Posterior cingulate gyrus (tissue), 11 donors: ENCODE results near the gene HAL.
A peak's percentile ranks its signal among the peaks of the same experiment; 100 is the strongest.
"Not testable (repeated sequence)": the region's sequence is repeated elsewhere in the genome, so short reads cannot be mapped to it uniquely, and the experiment has no call there.

Experiments used
- DNase-seq, 10 donors: peaks; one replicate each; pipeline versions ENCODE4 v3.0.0 to v3.0.0-alpha.2; 2020 to 2021; ENCODE audit warnings: mixed read lengths in 3 of 10
- intact Hi-C: fragments of 100-400 bp; cut with DNase I; formaldehyde crosslinking; loops from one replicate; pipeline ENCODE4 v1.15.1; 2023

Gene HAL

DNA sequence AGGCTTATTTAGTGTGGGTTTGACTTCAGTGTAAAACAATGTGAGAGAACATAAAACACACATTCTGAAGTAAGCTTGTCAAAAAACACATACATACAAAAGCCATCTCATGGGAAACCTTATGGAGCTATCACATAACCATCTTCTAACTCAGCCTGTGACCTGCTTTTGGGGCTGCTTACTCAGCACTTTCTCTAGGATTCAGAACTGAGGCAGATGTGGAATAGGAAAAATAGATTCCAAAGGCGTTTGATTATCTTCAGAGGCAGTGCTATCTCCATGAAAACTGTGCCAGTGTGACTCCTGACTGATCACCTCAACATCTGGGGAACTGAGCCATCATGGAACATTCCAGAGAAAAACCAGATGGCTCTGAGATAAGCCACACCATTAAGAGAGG lies 13.5 kb downstream of the HAL start:
- intact Hi-C loops: no loop called here
- DNase-seq: no peak

DNA sequence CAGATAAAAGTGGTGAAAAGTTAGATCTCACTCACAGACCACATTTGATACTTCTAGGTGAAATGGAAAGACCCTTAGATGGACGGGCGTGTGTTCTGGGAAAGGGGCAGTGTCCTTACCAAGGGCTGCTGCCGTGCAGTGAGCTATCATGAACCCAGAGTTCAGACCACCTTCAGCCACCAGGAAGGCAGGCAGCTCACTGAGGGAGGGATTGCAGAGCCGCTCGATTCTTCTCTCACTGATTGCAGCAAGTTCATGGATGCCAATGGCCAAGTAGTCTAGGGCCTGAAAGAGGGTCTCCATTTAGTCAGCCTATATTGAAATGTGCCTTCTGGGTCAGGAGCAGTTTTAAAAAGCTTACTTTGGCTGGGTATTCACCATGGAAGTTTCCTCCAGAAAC lies 15.7 kb downstream of the HAL start:
- no peak for DNase-seq
- intact Hi-C loops: no loop called here

DNA sequence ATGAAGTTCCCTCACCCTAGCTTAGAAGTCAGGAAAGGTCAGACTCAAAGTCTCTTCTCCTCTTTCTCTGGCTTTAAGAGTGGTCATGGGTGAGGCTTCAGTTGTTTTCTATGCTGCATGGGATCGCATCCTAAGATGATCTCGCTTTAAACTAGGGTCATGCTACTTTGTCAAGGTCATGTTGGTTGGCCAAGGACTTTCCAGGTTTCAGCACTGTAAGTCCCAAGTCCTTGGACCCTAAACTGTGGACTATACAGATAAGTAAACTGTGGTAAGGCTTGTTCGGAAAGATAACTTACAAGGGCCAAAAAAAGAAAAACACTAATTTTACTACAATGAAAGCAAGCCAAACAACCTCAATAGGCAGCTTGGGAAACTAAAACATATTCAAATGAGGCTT lies 17.4 kb downstream of the HAL start:
- intact Hi-C loops: no loop called here

DNA sequence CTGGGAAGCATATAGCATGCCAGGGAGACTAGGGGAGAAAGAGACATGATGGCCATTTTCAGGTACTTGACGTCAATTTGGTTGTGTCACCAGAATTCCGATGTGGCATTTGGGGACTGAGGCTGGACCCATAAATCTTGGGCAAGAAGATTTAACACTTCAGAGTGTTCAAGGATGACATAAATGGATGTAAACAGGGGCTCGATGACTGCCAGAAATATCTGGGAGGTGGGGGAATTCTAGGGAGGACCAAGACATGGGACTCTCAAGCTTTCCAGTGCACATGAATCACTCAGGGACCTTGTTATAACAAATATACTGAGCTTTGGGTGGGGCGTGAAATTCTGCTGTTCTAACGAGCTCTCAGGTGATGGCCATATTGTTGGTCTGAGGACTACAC lies 17.8 kb downstream of the HAL start:
- no peak for DNase-seq
- intact Hi-C loops: no loop called here

More for the DNA sequence above, 17.4 kb downstream of the HAL start:
- no peak for DNase-seq

DNA sequence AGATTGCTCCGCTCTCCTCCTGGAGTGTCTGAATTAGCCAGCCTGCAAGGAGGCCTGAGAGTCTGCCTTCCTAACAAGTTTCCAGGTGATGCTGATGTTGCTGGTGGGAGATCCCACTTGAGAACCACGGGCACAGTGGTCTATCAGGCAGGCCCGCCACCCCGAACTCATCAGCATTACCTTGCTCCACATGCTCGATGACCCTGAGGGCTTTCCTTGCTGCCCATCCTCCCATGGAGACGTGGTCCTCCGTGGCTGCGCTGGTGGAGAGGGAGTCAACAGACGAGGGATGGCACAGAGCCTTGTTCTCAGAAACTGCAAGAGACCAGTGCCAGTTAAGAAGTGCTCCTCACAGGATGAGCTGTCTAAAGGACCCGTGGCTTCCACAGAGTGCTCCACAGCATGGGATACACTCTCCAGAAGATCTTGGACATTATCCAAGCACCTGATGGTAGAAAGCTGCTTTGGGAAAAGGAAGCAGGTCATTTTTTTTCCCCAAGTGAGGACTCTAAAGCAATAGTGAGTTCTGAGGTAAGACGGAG lies 18.3 kb downstream of the HAL start:
- DNase-seq: peak in 1 of 10 donors; percentile 66
- intact Hi-C loops: no loop called here

DNA sequence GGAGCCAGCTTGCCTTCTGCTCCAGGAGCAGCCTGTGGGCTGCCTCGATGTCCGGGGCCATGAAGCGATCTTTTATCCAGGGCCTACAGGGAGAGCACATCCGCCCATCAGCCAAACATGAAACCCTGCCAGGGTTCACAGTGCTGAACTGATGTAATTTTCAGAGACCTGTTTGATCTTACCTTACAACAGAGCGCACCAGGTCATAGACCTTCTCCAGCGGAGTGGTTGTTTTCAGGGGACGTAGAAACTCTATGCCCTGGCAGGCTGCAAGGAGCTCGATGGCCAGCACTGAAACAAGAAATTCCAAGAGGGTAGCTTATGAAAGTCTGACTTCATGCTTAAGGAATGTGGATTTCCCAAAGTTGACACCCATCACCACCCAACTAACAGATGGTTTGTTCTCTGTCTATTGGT lies 19.7 kb downstream of the HAL start:
- intact Hi-C loops: no loop called here

DNA sequence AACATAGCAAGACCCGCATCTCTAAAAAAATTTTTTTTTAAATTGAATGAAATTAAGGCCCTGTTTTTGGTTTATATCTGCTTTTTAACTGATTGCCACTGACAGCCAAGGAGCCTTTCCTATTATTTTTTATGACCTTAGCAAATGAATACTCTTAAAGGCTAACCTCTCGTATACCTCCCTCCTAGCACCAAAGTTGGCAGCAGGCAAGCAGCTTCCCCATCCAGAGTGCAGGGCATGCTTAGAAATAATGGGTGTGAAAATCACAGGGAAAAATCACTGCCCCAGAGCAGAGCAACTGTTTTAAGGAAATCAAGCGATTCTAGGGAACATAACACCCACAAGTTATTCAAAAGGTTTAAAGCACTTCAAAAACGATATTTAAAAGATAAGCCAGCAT lies 20.7 kb downstream of the HAL start:
- intact Hi-C loops: no loop called here
- no peak for DNase-seq

More for the DNA sequence above, 19.7 kb downstream of the HAL start:
- no peak for DNase-seq

DNA sequence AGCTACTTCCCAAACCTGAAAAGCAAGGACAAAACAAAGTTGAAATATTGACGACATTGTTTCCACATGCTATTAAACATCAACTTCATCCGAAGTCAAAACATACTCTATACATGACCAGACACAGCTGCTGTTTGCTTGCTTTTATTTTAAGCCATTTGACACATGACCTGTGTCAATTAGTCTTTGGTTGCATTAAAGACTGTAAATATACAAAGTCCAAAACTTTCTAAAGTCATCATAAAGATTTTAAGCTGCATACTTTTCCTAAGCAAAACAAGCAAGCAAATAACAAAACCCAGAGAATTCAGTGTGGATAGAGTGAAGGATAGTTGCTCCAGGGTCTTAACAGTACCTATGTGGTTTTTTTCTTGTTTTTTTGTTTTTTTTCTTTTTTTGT lies 21.8 kb downstream of the HAL start:
- DNase-seq: no peak
- intact Hi-C loops: no loop called here

DNA sequence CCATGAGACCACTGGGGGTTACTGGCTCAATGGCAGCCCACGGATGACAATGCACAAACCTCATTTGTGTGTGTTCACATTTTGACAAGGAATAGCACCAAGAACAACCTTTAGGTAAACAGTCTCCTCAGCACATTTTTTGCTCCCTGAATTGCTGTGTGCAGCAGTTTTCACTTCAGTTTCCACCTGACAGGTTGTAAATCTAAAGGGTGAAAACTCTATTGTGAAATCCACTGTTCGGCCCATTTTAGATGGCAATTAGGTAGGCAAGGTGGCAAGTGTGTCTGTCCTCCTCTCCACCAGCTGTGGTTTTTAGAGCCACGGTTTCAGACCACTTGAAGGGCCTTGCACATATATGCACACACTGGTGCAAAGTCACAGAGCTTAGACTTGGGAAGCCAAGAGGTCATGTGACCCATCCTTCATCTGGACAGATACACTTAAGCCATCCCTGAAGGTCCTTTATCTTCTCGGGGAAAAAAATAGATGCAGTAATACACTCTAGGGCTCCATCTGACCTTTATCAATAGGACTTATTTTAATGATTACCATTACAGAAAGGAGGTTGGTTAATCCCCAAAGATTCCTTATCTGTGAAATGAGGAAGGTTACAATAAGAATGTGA lies 23.2 kb downstream of the HAL start:
- intact Hi-C loops: no loop called here
- DNase-seq: no peak

DNA sequence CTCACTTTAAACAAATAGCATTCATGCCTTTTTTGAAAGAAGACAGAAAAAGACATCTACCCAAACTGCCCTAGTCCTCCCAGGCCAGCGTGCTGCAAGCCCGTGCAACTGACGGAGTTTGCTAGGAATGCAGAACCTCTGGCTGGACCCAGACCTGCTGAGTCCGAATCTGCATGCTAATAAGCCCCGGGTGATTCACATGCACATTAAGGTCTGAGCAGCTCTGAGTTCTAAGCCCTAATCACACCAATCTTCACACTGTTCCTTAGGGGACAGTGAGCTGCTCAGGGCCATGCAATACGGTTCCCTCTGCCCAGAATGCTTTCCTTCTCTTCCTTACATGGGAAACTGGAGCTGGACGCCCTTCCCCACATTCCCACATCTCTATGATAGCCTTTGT lies 25.2 kb downstream of the HAL start:
- no peak for DNase-seq
- intact Hi-C loops: no loop called here

DNA sequence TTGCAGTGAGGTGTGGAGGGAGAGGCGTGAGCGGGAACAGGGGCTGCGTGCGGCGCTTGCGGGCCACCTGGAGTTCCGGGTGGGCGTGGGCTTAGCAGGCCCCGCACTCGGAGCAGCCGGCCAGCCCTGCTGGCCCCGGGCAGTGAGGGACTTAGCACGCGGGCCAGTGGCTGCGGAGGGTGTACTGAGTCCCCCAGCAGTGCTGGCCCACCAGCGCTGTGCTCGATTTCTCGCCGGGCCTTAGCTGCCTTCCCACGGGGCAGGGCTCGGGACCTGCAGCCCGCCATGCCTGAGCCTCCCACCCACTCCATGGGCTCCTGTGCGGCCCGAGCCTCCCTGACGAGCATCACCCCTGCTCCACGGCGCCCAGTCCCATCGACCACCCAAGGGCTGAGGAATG lies 27.0 kb downstream of the HAL start:
- DNase-seq: peak in 1 of 10 donors; percentile 40
- intact Hi-C loops: not testable (repeated sequence)

DNA sequence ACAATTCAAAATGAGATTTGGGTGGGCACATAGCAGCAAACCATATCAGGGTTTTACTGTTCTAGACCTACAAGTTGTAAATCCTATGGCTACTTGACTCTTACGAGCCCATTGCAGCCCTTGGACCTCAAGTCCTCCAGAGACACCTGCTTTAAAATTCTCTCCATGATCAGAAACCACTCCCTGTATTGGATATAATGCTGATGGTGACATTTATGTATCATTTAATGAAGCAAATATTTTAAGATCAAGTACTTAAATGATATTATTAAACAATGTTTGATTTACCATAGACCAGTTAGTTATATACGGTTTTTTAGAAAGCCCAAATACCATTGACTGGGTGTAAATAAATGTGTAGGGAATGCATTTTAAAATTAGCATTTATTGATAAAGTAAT lies 28.8 kb downstream of the HAL start:
- DNase-seq: no peak
- intact Hi-C loops: no loop called here

DNA sequence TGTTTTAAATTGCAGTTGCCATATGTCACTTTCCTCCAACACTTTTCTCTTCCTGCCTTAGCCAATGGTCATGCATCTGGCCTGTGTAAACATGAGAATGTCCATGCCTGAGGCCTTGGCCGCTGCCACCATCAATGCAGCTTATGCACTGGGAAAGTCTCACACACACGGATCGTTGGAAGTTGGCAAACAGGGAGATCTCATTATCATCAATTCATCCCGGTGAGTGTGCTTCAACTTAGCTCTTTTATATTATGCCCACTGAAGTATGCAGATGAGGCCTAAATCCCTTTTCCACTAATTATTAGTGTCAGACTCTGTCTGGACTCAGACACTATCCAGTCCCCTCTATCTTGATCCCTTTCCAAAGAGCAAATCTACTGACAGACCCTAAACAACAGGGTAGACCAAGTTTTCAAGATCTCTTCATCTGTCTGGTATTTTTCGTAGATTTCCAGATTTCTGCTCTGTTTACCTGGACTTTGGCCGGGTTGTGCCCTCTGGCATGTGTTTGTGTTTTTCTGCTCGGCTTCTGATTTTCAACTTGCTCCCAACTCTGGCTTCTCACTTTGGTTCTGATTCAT lies 29.8 kb downstream of the HAL start:
- intact Hi-C loops: no loop called here
- DNase-seq: no peak

DNA sequence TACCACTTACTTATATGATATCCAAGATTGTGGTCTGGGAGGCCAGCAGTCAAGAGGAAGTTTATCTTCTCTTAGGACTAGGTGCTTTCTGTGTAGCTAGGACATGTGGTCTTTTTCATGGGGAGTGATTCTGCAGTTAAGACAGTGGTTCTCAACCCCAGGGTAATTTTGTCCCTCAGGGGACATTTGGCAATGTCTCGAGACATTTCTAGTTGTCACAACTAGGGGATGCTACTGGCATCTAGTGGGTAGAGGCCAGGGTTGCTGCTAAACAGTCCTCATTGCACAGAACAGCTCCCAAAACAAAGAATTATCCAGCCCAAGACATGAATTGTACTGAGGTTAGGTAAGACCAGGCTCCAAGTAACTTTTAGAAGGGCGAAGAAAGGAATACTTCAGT lies 33.0 kb downstream of the HAL start:
- intact Hi-C loops: no loop called here
- DNase-seq: no peak

DNA sequence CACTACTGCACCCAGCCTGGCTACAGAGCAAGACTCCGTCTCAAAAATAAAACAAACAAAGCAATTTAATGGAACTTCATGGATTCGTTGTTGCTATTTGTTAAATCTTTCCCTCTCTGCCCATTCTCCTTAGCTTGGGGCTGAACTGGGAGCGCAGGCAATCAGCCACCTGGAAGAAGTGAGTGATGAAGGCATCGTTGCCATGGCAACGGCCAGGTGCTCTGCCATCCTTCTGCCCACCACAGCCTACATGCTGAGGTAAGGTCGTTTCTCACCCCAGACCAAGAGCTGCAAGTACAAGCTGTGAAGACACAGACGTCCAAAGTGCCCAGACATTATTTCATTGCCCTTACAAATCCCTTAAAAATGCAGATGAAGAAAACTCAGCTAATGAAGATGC lies 33.9 kb downstream of the HAL start:
- intact Hi-C loops: no loop called here
- peak in 1 of 10 donors; percentile 43 for DNase-seq

DNA sequence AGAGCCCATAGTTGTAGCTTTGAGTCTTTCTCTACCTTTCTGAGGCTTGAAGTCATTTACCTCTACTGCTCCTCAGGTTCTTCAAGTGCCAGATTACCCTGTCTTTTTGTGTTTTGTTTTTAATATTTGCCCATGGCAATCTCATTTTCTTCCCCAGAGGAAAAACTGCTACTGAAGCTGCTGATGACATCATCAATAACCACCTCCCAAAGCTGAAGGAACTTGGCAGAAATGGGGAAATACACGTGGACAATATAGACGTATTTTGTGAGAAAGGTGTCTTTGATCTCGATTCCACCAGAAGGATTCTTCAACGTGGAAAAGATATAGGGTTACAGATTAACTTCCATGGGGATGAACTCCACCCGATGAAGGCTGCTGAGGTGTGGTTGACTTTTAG lies 35.9 kb downstream of the HAL start:
- intact Hi-C loops: no loop called here
- no peak for DNase-seq

DNA sequence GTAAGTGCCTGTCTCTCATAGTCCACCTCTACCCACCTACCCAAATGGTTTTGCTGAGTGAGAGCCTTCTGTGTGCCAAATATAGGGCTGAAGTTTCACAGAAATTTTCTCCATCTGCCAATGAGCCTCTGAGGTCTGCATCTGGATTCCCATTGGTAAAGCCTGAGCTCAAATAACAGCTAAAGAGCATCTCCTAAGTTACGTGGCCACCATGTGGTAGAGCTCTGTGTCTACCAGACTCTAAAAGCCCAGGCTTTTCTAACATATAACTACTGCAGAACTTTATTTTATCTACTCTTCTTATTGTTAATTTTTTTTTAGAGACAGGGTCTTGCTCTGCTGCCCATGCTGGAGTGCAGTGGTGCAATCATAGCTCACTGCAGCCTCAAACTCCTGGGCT lies 37.0 kb downstream of the HAL start:
- DNase-seq: no peak
- intact Hi-C loops: no loop called here

DNA sequence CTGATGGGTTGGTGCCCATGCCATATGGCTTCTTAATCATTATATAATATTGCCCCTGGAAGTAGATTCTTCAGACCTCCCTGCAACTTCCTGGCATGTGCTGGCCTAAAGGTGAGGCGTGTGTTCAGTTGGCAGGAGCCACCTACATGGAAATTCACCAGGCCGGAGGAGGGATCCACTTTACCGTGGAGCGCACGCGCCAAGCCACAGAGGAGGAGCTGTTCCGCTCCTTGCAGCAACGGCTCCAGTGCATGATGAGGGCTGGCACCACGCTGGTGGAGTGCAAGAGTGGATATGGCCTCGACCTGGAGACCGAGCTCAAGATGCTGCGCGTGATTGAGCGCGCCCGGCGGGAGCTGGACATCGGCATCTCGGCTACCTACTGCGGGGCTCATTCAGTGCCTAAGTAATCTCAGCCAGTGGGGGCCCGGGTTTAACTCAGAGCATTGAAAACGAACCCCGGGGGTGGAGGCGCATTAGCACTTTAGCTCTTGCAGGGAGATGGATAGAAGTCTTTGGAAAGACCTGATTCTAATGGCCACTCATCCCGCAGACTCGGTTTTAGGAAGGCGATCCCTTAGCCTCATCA lies 39.5 kb downstream of the HAL start:
- DNase-seq: peak in 1 of 10 donors; percentile 44
- intact Hi-C loops: no loop called here

DNA sequence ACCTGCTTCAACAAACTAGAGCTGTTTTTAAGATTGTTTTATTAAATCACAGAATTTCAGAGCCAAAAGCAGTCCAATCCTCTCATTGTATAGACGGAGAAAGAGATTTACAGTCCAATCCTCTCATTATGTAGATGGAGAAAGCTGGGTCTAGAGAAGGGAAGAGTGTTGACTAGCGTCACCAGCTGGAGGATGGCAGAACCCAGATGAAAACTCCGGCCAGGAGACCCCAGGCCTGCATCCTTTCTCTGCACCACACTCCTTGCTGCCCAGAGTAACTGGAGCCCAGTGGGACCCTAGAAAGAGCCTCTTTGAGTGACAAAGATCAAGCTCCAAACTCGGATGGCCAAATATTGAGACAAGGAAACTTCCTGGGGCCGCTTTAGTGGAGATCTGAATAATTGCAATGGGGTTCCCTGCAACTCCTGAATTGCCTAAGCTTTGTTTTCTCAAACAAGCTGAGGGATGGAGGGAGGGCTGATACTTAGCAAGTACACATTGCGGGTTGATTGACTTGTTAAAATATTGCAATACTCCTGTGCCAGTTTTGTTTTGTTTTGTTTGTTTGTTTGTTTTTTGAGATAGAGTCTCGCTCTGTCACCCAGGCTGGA lies 40.5 kb downstream of the HAL start:
- DNase-seq: no peak
- intact Hi-C loops: no loop called here

DNA sequence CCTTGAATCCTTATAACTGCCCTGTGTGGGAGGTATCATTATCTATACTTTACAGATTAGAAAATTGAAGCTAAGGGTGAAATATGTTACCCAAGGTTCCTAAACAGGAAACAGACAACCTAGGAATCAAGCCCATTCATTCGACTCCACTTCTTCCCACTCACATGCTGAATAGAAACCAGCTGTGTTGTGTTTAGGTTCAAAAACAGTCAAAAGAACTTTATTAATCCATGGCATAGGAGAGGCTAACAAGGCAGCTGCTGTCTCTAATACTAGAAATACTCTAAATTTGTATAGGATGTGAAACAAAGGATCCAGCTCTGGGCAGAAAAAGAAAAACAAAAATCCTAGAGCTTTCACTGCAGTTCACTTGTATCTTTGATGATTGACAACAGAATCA lies 43.1 kb downstream of the HAL start:
- no peak for DNase-seq
- intact Hi-C loops: no loop called here

DNA sequence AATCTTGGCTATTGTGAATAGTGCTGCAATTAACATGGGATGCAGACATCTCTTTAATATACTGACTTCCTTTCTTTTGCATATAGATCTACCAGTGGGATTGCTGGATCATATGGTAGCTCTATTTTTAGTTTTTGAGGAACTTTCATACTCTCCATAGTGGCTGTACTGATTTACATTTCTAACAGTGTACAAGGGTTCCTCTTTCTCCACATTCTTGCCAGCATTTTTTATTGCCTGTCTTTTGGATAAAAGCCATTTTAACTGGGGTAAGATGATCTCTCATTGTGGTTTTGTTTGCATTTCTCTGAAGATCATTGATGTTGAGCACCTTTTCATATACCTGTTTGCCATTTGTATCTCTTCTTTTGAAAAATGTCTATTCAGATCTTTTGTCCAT lies 44.6 kb downstream of the HAL start:
- DNase-seq: no peak
- intact Hi-C loops: no loop called here
